Ovary (tissue), 3 donors: ENCODE data around the gene UBQLN1.

Source experiments
- EP300 ChIP-seq: sonication (generic); formaldehyde crosslinking; IDR thresholded peaks from one replicate; pipeline ENCODE4 v1.6.1; 2017; ENCODE audit warnings: antibody characterized with exemption
- TF ChIP-seq, protein P1 (sequence below), 3 donors: fragments of 450-650 bp in 2 of 3; fragments of 200-600 bp in 1 of 3; IDR thresholded peaks; one replicate each; pipeline versions ENCODE4 v1.5.1 to v1.8.0; 2016 to 2022; ENCODE audit warnings: antibody characterized with exemption in 3 of 3, mild to moderate bottlenecking in 1 of 3
- donor health status: DM: no; HTN: no; CAD: no.

DNA sequence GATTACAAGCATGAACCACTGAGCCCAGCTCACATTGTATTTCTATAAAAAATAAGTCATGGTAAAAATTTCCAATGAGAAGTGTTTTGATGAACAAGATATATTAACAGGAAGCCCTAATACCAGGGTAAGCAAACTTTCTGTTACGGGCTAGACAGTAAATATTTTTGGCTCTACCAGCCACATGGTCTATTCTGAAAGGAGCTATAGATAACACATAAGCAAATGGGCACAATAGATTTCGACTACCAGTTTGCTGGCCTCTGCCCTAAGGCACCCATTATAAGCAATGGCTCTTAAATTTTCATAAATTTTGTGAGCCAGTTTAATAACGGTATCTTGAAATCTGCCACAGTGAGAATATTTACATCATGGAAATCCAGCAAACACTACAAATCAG is 8.1 kb downstream of the UBQLN1 start:
- TF ChIP-seq, protein P1, sequence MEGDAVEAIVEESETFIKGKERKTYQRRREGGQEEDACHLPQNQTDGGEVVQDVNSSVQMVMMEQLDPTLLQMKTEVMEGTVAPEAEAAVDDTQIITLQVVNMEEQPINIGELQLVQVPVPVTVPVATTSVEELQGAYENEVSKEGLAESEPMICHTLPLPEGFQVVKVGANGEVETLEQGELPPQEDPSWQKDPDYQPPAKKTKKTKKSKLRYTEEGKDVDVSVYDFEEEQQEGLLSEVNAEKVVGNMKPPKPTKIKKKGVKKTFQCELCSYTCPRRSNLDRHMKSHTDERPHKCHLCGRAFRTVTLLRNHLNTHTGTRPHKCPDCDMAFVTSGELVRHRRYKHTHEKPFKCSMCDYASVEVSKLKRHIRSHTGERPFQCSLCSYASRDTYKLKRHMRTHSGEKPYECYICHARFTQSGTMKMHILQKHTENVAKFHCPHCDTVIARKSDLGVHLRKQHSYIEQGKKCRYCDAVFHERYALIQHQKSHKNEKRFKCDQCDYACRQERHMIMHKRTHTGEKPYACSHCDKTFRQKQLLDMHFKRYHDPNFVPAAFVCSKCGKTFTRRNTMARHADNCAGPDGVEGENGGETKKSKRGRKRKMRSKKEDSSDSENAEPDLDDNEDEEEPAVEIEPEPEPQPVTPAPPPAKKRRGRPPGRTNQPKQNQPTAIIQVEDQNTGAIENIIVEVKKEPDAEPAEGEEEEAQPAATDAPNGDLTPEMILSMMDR (IDR thresholded peaks at IDR 0.05): no peak
- no peak for TF ChIP-seq EP300
